ENCODE data around the gene EXO1.

DNA sequence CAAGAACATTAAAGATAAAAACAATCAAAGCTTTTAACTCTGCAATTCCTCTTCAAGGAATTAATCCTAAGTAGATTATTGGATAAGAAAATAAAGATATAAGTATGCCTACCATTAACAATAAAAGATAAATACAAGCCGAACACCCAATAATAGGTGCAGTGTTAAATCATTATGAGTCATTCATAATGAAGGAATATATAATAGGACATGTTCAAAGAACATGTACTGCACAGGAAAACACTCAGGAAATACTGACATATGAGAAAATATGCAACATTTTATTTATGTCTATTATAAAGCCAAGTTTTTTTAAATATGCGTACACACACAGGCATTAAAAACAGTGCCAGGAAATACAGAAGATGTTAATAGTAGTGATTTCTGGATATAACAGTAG, 11.1 kb upstream of the EXO1 start:
- TF ChIP-seq, protein P1, sequence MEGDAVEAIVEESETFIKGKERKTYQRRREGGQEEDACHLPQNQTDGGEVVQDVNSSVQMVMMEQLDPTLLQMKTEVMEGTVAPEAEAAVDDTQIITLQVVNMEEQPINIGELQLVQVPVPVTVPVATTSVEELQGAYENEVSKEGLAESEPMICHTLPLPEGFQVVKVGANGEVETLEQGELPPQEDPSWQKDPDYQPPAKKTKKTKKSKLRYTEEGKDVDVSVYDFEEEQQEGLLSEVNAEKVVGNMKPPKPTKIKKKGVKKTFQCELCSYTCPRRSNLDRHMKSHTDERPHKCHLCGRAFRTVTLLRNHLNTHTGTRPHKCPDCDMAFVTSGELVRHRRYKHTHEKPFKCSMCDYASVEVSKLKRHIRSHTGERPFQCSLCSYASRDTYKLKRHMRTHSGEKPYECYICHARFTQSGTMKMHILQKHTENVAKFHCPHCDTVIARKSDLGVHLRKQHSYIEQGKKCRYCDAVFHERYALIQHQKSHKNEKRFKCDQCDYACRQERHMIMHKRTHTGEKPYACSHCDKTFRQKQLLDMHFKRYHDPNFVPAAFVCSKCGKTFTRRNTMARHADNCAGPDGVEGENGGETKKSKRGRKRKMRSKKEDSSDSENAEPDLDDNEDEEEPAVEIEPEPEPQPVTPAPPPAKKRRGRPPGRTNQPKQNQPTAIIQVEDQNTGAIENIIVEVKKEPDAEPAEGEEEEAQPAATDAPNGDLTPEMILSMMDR (IDR thresholded peaks at IDR 0.05; ENCODE audit: insufficient read depth, low read length, poor library complexity, severe bottlenecking), result no peak
- no peak for TF ChIP-seq EZH2phosphoT487 (conservative IDR thresholded peaks at IDR 0.05; ENCODE audit: low read length)

Data from SU-DHL-6 (cell line).